ENCODE results near the gene ELAVL4.

DNA sequence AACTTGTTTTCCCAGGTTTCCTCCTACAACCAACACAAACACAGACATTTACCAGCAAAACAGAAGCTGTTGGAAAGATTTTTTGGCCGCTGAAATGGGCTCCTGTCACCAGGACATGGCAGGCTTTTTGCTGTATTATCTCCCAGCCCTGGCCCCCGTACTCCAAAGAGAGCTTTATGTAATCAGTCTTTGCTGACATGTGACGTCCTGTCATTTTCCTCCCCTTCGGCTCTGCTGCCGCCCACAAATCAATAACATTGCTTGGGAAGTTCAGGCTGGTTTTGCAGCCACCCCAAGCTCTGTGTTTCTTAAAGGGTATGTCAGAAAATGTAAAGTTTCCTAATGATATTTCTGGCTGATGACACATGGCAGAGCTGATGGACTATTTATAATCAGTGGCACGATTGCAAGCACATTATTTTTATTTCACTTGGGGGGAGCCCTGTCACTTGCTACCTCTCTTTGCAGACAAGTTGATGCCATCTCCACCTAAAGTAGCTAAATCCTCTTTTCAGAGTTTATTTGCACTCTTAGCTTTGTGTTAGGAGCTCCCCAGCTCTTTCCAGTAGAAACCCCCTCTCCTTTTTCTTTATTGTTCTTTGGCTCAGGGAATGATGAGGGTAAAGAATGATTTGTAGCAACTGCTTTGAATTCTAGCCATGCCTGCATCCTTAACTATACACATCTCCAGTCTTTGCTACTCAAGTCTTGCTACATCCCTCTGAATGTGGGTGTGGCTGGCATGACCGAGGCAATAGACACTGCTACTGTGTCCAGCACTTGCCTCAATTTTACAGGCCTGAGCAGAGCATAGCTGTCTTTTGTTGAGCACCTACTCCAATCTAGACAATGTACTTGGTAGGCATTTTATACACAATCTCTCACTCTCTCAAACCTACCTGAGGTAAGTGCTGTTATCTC lies 67.3 kb downstream of the ELAVL4 start:
- TF ChIP-seq CTCF (IDR thresholded peaks at IDR 0.05) (no peak), POLR2A (IDR thresholded peaks at IDR 0.05) (no peak), POLR2AphosphoS5 (IDR thresholded peaks at IDR 0.05) (no peak), EP300 (IDR thresholded peaks at IDR 0.05) (no peak)
